Activated CD4-positive, alpha-beta T cell treated with anti-CD3 and anti-CD28 coated beads for 36 hours (primary cell): ENCODE results near the gene RASGRP2. TPM values are rescaled to one million over a fixed set of nuclear protein-coding genes. Genes with fewer than 3 reads are reported as not detected.

Experiments
- ATAC-seq: fragments of 200-7000 bp; cut with Tn5 transposase; one replicate; pipeline ENCODE4 v1.10.0; 2021; ENCODE audit warnings: mild to moderate bottlenecking, moderate library complexity
- CTCF ChIA-PET: fragments of 350-600 bp; sonication (Branson Sonifier 250); formaldehyde crosslinking; loops from one replicate; lab custom pipeline; 2021; ENCODE audit warnings: antibody characterized with exemption; lab: Charles Lee
- POLR2A ChIA-PET: fragments of 350-600 bp; sonication (Branson Sonifier 250); formaldehyde crosslinking; loops from one replicate; lab custom pipeline; 2021; ENCODE audit warnings: antibody characterized with exemption, inconsistent platforms; lab: Charles Lee
- DNase-seq: peaks from one replicate; pipeline ENCODE4 v3.0.0-alpha.2; 2020
- H3K27ac Mint-ChIP-seq: one replicate; pipeline ENCODE4 v1.8.0; 2021; ENCODE audit warnings: mixed read lengths
- H3K27me3 Mint-ChIP-seq: one replicate; pipeline ENCODE4 v1.8.0; 2021; ENCODE audit warnings: mixed read lengths
- H3K36me3 Mint-ChIP-seq: one replicate; pipeline ENCODE4 v1.8.0; 2021; ENCODE audit warnings: low read depth, mixed read lengths
- H3K4me1 Mint-ChIP-seq: one replicate; pipeline ENCODE4 v1.8.0; 2021; ENCODE audit warnings: mixed read lengths
- H3K4me3 Mint-ChIP-seq: one replicate; pipeline ENCODE4 v1.8.0; 2021; ENCODE audit warnings: mild to moderate bottlenecking, moderate library complexity, mixed read lengths
- H3K9me3 Mint-ChIP-seq: one replicate; pipeline ENCODE4 v1.8.0; 2021; ENCODE audit warnings: low read depth, mixed read lengths
- intact Hi-C, 2 experiments: fragments of 100-400 bp; cut with DNase I in 1 of 2; cut with micrococcal nuclease in 1 of 2; formaldehyde crosslinking; loops; one replicate each; pipeline versions ENCODE4 v1.14.2 to v1.15.1; 2022 to 2024; cut with DNase I, micrococcal nuclease
- total RNA-seq, 2 experiments: library from RNA; stranded (reverse); gene quantifications; one replicate each; pipeline ENCODE4 v1.2.3, GENCODE V29; 2021

RASGRP2 gene
- total RNA-seq, 2 experiments from 2014 or later: 5.6 to 5.9 TPM

GRCh38 chr11:64681171-64681570 is 62.8 kb downstream of the RASGRP2 start:
- Mint-ChIP-seq H3K27me3 (peaks cover 14% of the 10 kb centered on the region), H3K9me3 (no peaks in the 10 kb centered on the region), H3K27ac (no peak overlapping the region), H3K4me3 (no peak overlapping the region), H3K36me3 (no peaks in the 10 kb centered on the region), H3K4me1 (no peaks in the 10 kb centered on the region)
- ChIA-PET CTCF (interaction anchor here (0.8 kb wide), 1 partner anchor 31 kb away, joined by 3 read pairs; no protein-coding TSS in a partner anchor), POLR2A (no interaction called here)
- ATAC-seq: no peak
- DNase-seq: no peak
- intact Hi-C loops: no loop called here

GRCh38 chr11:64679846-64680245 is 64.1 kb downstream of the RASGRP2 start:
- Mint-ChIP-seq H3K36me3 (no peaks in the 10 kb centered on the region), H3K9me3 (no peaks in the 10 kb centered on the region), H3K4me1 (no peaks in the 10 kb centered on the region), H3K4me3 (no peak overlapping the region), H3K27ac (no peak overlapping the region), H3K27me3 (peaks cover 18% of the 10 kb centered on the region)
- ChIA-PET POLR2A (no interaction called here), CTCF (interaction anchor here (0.8 to 1.4 kb wide), 2 partner anchors 9 to 70 kb away, joined by 3 to 4 read pairs; no protein-coding TSS in a partner anchor)
- intact Hi-C loops: no loop called here
- DNase-seq: no peak
- no peak for ATAC-seq

- no peak for ATAC-seq
- no peaks in the 10 kb centered on the region for H3K9me3 Mint-ChIP-seq
- H3K4me1 Mint-ChIP-seq: no peaks in the 10 kb centered on the region
- no peaks in the 10 kb centered on the region for H3K36me3 Mint-ChIP-seq
- intact Hi-C loops: no loop called here
- H3K4me3 Mint-ChIP-seq: no peak overlapping the region
- POLR2A ChIA-PET: no interaction called here
- H3K27ac Mint-ChIP-seq: no peak overlapping the region
- peaks cover 22% of the 10 kb centered on the region for H3K27me3 Mint-ChIP-seq
- CTCF ChIA-PET: interaction anchor here (0.5 to 1.0 kb wide), 3 partner anchors 17 to 87 kb away, joined by 3 to 5 read pairs (median 3); no protein-coding TSS in a partner anchor
- DNase-seq: no peak
These were observed 66.4 kb downstream of the RASGRP2 start for GRCh38 chr11:64677441-64678023.

Other genes with a start within 250 kb of the RASGRP2 start
- gene SLC22A11, start 188.2 kb downstream of the RASGRP2 start, total RNA-seq: under 1 TPM in 1 of 2 experiments, not detected in 1; 0.05 TPM
- gene SLC22A12, start 152.9 kb downstream of the RASGRP2 start, total RNA-seq: not detected
- under 1 TPM; 0.18 to 0.39 TPM for gene NRXN2, start 20.9 kb downstream of the RASGRP2 start, total RNA-seq
- gene PYGM, start 15.8 kb upstream of the RASGRP2 start, total RNA-seq: 1 to 10 TPM in 1 of 2 experiments, under 1 TPM in 1; 0.87 to 1.5 TPM
- gene SF1, start 34.4 kb upstream of the RASGRP2 start, total RNA-seq: 100 to 1,000 TPM; 318 to 362 TPM
- gene MAP4K2, start 59.1 kb upstream of the RASGRP2 start, total RNA-seq: 10 to 100 TPM; 54.0 to 57.3 TPM
- gene MEN1, start 66.4 kb upstream of the RASGRP2 start, total RNA-seq: 10 to 100 TPM; 34.8 to 38.5 TPM
- under 1 TPM; 0.28 to 0.39 TPM for gene CDC42BPG, start 100.5 kb upstream of the RASGRP2 start, total RNA-seq
- 10 to 100 TPM; 71.0 to 73.6 TPM for gene EHD1, start 134.5 kb upstream of the RASGRP2 start, total RNA-seq
- 10 to 100 TPM; 15.8 to 16.7 TPM for gene ATG2A, start 173.1 kb upstream of the RASGRP2 start, total RNA-seq
- gene PPP2R5B, start 180.5 kb upstream of the RASGRP2 start, total RNA-seq: 10 to 100 TPM; 13.2 to 13.5 TPM
- gene GPHA2, start 191.8 kb upstream of the RASGRP2 start, total RNA-seq: under 1 TPM in 1 of 2 experiments, not detected in 1; 0.34 TPM
- gene MAJIN, start 228.0 kb upstream of the RASGRP2 start, total RNA-seq: 1 to 10 TPM; 1.2 to 1.6 TPM